ENCODE results near the gene GZF1.

GZF1 gene

DNA sequence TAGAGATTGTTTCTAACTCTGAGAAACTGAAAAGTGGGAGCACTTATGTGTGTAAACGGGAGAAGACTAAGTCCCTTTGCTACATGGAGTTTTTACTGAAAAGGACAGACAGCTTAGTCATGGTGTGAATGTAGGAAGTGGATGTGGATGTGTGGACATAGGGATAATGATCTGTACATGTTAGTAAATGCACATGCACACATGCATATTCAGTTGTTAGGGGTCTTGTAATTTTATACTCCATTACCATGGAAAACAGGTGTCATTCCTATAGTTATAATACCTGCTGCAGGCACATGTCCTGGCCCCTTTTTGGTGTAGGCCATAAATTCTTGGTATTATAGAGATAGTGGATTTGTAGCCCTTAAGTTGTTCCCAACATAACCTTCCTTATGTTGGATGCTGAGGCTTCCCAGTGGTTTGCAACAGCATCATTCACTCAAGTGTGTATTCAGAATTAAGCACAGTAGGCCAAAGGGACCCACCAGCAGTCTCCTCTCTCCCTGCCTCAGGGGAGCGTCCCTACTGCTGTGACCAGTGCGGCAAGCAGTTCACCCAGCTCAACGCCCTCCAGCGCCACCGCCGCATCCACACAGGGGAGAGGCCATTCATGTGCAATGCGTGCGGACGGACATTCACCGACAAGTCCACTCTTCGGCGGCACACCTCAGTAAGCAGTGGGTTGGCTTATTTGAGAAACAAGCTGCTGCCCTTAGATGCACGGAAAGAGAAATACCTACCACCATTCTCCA is 7.3 kb downstream of the GZF1 start:
- DNase-seq (ENCODE audit: low read depth in 2 of 2) = no peak

DNA sequence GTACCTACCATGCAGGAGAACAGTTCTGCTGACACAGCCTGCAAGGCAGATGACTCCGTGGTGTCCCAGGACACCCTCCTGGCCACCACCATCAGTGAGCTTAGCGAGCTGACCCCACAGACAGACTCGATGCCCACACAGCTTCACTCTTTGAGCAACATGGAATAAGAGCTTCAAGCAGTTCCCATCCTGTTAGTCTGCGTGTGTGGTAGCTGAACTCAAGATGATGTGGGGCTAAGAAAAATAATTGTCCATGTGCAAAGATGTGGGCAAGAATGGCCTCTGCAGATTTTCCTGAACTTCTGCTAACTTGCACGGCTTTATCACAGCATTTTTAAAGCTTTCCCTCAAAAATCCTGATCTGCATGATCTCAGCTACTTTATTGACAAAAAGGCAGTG is 8.3 kb downstream of the GZF1 start:
- no peak for DNase-seq (ENCODE audit: low read depth in 2 of 2)

DNA sequence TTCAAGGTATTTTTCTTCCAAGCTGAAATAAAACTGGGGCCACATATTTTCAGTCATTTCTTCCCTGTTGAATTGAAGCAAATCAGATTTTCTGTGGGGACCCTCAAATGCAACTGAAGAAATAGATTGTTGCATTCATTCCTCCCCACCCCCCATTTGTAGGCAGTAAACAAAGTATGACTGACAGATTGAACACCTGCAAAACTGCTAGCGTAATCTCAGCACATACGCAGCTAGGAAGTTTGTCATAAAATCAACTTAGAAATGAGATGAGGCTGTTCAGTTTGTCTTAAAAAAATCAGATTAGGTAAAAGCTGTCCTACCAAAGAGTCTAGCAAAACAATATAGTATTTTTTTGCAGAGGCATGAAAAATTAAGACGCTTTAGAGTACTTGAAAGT is 8.9 kb downstream of the GZF1 start:
- no peak for DNase-seq (ENCODE audit: low read depth in 2 of 2)

DNA sequence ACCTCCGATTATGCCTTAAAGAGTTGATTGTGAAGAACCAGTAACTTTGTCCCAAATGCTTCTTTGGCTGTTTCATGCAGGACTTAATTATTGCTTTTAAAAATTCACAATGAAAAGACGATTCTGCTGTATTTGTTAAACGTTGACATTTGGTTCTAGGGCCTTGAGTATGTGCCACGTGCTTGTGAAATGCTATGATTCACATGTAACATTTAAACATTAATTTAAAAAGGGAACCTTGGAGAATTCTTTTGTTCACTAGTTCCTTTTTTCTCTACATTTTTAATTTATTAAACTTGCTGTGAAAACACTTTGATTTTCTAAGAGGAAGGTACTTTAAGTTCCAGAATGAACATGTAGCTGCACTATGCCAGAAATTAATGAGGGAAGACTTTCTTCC is 9.5 kb downstream of the GZF1 start:
- DNase-seq (ENCODE audit: low read depth in 2 of 2) = no peak

DNA sequence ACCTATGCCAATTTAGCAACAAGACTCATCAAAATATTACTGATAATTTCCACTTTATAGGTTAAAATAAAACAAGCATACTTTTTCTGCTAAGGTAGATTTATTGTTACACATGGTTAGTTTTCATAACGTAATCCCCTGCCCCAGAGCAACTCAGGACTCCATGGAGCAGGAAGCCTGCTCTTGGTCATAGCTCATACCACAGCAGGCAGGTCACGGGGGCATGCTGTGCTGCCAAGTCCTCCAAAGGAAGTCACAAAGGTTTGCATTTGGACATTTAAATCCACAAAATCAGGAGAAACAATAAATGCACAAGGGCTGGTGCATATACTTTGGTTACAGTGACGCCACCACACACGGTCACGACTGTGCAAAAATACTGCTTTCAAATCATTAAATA is 12.5 kb downstream of the GZF1 start:
- DNase-seq (ENCODE audit: low read depth in 2 of 2) = no peak

DNA sequence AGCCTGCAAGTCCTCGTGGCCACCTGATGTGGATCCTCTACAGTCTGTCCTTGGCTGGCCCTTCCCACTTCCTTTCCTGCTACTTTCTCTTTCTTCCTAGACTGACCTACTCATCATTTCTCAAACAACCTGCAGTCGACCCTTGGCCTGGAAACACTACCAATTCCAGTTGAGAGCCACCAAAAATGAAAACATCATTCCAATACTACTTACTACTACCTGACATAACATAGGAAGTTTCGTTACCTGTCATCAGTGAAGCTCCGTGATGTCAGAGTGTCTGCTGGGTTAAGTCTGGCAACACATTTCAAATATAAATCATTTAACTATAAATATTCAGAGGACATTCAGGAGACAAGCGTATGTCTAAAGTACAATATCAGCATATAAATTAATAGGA is 13.8 kb downstream of the GZF1 start:
- DNase-seq (ENCODE audit: low read depth in 2 of 2) = no peak

DNA sequence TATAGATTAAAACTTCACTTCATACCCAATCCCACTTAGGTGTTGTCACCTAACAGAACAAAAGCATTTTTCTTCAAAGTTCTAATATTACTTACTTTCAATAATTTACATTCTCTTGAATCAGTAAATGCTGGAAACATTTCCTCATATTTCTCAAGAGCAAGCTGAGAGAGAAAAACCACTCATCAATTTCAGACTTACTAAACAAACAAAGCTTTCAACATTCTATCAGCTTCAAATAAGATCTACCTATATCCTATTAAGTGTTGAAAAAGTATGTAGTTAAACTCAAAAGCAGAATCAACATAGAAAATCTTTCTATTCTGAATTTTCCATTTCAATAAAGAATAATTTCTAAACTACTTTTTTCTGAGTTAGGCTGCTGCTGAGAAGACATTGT is 17.8 kb downstream of the GZF1 start:
- DNase-seq (ENCODE audit: low read depth in 2 of 2) = no peak

DNA sequence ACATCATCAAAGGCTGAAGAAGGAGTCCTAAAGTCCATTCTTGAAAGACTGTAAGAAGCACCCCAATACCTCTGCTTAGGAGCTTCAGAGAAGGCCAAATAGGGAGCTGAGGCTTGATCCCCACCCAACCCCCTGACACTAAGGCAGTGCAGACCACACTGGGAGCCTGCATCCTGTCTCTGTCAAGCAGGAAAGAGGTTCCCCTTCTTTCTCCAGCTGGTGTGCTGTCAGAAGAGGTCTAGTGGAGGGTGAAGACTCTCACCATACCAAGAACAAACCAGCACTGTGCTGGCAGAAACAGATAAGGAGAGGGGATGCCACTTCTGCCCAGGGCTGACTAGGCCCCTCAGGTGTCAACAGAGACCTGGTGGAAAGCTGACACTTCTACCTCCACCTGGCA is 19.9 kb downstream of the GZF1 start:
- no peak for DNase-seq (ENCODE audit: low read depth in 2 of 2)

DNA sequence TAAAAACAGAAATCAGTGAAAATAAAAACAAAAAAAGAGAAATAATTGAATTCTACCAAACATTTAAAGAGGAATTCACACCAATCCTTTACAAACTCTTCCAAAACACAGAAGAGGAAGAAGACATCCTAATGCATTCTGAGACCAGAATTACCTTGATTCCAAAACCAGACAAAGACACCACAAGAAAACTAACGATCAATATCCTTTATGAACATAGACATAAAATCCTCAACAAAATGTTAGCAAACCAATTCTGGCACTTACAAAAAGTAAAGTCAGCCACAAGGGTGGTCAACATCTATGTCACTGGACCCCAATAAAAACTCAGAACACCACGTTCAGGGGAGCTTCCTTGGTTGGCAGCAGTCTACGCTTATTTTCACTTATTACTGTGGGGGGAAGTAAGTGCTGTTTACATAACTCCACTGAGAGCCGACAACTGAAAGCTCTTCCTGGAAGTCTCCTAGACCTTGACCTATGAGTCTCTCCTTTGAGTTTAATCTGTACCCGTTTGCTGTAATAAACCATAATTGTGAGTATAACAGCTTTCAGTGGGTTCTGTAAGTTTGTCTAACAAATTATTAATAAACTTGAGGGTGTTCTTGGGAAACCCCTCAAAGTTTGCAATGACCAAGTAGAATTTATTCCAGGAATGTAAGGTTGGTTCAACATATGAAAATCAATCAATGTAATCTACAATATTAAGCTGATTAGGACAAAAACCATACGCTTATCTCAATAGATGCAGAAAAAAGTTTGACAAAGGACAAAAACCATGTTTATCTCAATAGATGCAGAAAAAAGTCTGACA is 24.5 kb downstream of the GZF1 start:
- DNase-seq (ENCODE audit: low read depth in 2 of 2) = no peak

DNA sequence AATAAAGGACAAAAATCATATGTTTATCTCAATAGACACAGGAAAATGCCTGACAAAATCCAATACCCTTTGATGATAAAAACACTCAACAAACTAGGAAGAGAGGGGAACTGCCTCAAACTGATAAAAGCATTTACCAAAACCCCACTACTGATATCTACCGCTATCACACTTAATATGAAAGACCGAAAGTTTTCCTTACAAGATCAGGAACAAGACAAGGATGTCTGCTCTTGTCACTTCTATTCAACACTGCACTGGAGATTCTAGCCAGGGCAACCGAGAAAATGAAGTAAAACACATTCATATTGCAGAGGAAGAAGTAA is 25.1 kb downstream of the GZF1 start:
- no peak for DNase-seq (ENCODE audit: low read depth in 2 of 2)

DNA sequence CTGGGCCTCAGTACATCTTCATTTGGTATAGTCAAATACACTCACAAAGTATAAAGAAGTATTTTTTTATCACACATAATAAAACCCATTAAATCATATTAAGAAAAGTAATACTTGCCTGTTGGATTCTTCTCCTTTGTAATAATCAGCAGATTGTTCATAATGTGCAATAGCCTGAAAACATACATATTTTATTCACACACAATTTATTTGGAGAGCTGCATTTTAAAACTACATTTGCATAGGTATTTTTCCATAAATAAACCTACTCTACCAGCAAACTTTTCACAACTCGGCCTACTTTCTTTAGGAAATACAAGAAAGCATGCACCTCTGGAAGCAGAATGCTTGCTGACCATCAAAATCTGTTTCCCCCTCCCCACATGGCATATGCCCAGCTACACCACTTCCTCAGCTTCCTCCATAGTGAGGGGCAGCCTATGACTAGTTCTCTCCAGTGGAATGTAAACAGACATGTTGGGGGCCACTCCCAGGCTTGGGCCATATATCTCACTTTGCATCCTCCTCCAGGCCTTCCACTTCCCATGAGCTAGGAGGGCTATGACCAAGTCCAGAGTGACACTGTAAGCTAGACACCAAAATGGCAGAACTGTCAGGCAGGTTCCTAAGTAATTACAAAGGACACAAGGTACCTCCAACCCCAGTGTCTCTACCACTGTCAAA is 28.3 kb downstream of the GZF1 start:
- DNase-seq (ENCODE audit: low read depth in 2 of 2) = no peak

DNA sequence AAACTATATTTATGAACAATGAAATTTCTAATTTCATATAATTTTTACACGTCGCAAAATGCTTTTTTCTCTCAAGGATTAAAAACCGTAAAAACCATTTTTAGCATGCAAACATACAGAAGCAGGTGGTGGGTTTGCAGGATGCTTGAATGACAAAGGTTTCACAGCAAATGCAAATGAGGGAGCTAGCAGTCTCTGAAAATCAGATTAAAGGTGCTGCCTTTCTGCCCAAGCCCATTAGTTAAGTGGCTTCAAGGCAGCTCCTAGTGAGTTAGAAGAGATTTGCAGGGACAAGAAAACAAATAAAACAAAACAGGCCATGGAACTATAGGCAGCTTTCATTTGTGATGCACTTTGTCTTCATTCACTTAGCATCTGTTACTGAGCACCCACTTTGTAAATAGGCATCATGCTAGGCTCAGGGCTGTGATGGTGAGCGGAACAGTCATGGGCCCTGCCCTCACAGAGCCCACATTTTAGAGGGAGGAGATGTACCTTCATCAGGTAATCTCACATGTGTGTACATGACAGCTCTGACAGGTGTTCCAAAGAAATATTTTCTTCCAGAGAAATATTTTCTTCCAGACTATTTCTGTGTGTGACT is 29.8 kb downstream of the GZF1 start:
- no peak for DNase-seq (ENCODE audit: low read depth in 2 of 2)

DNA sequence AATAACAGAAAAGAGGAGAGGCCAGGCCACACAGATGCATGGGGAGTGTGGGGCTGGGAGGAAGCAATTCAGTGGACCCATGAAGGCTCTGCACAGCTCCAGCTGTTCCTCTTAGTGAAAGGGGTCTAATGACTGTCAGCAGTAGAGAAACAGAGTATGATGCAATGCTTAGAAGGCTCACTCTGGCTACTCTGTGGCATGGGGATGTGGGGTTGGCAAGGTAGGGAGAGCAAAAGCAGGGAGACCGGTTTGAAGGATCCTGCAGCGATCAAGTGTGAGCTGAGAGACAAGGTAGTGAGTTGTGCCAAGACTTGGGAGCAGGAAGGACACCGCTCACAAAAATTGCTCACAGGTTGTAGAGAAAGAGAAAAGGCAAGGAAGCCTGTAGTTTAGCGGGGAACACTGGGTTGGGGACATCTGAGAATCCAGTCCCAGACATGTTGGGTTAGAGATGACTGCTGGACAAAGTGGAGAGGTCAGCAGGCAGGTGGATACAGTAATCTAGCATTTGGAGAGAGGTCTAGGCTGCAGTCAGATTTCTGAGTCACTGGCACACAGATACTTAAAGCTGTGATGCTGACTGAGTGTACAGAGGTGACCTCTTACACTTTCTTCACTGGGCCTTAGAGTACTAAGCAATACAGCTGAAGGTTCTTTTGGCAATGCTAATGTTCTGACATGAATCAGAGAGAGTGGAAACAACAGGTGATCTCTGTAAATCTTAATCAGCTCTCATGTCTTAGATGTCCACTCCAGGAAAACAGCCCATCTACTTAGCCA is 32.2 kb downstream of the GZF1 start:
- DNase-seq (ENCODE audit: low read depth in 2 of 2) = no peak

DNA sequence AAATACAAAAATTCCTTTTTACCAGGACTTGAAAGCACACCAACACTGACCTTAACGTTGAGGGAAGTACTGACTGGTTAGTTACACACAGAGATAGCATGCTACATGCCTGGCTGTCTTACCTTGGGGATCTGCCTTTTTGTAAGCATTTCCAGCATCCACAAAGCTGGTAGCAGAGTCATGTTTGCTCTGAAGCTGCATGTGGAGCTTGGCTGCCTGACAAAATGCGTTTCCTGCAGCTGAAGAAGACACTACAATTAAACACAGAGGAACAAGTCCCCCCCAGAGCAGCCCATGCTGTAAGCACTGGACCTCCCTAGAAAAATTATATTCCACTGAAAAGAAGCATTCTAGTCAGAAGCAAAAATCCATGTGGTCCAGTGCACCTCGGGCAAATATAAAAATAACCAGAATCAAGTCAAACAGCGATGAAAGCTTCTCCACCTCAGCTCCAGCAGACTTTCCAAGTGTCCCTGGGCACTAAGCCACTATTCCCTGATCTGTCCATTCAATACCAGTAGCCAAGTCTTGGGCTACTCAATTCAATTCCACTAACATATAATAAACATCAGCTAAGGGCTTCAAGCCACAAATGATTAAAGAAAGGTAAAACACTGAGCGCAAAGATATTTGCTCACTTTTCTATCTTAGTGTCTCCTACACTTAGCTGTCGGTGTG is 35.1 kb downstream of the GZF1 start:
- DNase-seq (ENCODE audit: low read depth in 2 of 2) = no peak

DNA sequence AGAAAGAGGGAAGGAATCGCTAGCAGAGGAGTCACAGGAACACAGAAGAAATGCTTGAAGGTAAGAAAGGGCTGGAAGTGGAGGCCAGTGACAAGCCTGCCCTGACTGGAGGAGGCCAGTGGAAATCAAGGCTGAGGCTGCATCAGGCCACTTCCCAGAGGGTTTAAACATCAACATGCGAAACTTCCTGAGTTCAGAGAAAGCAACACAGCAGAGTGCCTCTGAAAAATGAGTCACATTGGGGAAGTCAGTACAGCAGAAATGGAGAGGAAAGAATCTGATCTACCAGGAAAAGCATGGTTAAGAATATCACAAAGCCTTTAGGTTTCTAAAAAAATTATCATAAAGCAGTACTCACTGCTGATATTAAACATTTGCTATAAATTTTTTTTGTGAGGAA is 36.0 kb downstream of the GZF1 start:
- no peak for DNase-seq (ENCODE audit: low read depth in 2 of 2)

DNA sequence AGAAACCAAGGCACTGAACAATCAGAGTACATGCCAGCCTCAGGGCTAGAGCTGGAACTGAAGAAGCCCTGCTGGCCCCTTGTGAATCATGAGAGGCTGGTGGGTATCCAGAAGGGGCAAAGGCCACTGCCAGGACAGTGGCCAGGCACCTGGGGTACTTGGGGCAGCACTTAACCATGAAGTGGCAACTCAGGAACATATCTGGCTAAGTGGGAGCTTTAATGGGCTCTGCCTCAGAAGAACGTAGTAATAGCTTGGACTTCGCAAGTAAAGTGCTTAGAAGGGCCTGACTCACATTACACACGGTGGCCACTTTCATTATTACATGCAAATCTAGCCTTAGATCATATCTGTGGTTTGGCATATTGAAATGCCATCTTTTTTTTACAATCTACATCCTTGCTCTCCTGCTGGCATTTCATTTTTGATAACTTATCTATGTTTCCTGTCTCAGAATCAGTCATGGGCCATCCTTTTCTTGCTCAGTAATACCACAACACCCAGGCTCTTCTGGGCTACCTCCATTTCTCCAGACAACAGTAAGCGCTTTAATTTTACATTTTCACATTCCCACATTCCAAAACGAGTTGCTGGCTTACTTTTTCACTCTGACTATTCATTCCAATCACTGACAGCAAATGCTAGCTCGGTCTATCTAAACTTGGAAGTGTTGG is 37.7 kb downstream of the GZF1 start:
- DNase-seq (ENCODE audit: low read depth in 2 of 2) = no peak

DNA sequence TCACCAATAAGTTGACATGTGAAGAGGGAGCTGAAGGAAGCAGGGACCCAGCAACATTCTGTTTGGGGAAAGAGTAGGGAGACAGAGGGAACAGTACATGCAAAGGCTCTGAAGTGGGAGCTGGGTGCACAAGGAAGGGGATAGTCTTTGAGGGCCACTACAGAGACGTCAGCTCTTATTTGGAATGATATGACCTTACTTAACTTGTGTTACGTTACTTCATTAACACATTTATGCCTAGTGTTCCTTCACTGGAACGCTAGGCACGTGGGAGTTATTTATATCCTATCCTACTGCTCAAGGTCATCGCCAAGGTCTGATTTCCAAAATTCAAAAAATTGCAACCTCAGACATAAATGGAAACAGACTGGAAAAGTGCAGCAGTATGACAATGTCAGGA is 39.1 kb downstream of the GZF1 start:
- DNase-seq (ENCODE audit: low read depth in 2 of 2) = no peak

DNA sequence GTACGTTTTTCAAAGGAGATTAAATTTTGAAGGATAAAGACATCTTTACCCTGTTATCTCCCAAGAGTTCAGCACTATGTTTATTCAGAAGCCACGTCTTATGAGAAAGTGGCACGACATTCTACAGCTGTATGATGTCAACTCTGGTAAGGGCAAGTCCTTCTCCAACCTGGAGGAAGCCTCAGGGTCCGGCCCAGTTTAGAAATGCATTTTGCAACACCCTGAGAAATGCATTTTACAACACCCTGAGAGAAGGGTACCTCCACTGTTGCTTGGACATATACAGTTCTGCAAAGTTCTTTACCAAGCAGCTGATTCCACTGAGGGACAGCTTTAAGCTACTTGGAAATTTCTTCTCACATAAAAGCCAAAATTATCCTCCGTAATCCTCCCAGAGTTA is 41.8 kb downstream of the GZF1 start:
- DNase-seq (ENCODE audit: low read depth in 2 of 2) = no peak

DNA sequence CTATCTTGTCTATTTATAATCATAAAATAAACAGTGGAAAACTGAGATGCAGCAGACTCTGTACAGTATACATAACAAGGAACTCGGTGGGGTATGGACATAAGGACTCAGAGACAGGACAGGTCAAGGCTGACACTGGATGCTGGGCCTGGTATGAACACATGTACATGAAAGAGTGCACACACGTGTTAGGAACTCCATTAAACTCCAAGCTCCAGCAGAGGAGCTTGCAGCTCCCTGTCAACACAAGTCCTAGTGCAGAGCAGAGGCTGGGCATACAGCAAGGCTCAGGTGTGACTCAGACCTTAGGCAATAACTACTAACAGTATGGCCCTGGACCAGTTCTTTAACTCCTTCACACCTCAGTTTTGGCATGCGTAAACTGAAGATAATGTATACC is 42.2 kb downstream of the GZF1 start:
- DNase-seq (ENCODE audit: low read depth in 2 of 2) = no peak

DNA sequence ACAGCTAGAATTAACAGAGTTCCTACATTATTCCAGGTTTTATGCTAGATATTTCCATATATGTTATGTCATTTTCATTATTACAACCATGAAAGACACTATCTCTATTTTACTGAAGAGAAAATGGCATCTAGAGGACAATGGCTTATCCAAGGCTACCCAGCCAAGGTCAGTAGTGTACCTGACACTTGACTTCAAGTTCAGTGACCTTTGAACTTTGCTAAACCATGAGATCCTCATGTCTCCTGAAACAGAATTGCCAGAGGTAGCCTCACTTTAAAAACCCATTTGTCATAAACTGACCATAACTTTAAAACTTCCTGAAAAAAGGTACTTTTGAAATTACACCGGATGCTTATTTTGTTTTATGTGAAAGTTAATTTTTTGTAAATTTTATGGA is 44.9 kb downstream of the GZF1 start:
- DNase-seq (ENCODE audit: low read depth in 2 of 2) = no peak

Data from stimulated activated CD4-positive, alpha-beta T cell treated with anti-CD3 and anti-CD28 coated beads, Interleukin-12 subunit alpha, Interleukin-12 subunit beta, amount 100 ng/mL, for 24 hours (primary cell).